IPS DF 4.7 (cell line): ENCODE data around the gene CTU2.

Experiments used
- DNase-seq: peaks from one replicate; pipeline ENCODE4 v3.0.0-alpha.2; 2013; ENCODE audit warnings: low spot score; ENCODE audit errors: extremely low read depth

Gene CTU2

GRCh38 chr16:88681084-88681680, 25.1 kb upstream of the CTU2 start:
- no peak for DNase-seq

- no peak for DNase-seq
Measured at GRCh38 chr16:88681709-88682451, 24.4 kb upstream of the CTU2 start.

GRCh38 chr16:88684569-88685155, 21.6 kb upstream of the CTU2 start:
- DNase-seq, result no peak

DNA sequence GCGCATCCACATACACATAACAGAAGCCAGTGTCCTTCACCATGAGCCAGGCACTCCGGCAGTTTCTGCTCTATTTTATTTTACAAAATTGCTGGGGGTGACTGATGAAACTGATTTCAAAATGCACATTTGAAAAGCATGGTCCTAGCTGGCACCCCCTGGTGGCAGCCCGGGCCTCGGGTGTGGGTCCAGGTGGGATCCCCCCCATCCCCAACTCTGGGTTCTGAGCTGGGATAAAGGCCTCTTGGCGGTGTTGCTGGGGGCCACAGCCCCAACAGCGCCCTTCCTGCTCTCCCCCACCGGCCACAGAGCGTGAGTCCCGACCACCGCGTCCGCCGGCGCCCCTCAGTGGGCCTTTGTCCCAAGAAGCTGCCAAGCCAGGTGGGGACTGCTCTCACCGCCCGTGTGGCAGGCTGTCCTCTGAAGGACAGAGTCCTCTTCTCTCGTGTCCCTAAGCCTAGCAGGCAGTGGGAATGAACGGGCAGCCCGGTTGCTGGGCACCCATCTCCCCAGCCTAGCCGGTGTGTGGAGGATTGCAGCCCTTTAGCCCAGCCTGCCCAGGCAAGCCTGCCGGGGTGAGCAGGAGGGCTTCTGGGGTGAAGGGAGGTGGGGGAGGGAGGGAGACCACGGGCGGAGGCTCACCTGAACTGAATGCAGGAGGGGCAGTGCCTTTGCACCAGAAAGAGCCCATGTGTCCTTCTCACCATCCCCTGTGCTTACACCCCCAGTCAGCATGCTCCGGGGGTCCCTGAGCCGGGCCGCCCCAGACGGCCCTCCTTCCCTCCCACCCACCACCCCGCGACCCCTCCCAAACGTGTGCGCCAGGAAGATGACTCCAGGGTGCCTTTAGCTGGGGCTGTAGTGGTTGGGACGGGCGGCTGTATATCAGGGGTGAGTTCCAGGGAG, 20.9 kb upstream of the CTU2 start:
- DNase-seq, result no peak

DNA sequence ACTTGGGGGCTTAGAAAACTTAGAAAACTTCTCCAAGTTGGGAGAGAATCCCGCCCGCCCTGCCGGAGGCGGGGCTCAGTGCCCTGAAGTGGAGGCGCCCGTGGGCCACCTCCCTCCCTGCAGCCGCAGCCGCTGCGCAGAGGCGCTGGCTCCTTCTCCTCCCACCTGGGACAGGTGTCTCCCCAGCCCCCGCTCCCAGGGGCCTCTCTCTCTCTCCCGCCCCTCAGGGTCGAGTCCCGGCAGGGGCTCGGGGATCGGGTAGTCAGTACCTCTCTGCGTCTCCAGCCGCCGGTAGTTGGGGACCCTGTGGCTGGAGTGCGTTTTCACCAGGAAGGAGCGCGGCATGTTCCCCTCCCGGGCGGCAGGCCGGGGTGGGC, 20.3 kb upstream of the CTU2 start:
- DNase-seq, result no peak

- no peak for DNase-seq
Measured at GRCh38 chr16:88686439-88687253, 19.7 kb upstream of the CTU2 start, which contains the start of gene SNAI3. Gene SNAI3 (minus strand): TSS chr16:88686507. CDS start chr16:88686406, 101 bp downstream.

DNA sequence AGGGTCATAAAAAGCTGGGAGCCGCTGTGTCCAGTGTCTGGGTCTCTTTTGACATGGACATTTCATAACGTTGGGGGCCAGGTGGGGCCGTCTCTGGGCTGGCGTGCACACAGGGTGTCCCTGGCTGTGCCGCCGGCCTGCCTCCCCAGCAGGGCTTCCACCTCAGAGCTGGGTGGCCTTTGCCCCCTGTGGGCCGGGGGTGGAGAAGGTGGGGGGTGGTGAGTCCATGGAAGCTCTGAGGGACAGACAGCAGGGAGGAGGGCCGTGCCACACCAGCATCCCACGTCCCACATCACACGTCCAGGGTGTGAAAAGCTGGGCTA, 19.1 kb upstream of the CTU2 start:
- no peak for DNase-seq

DNA sequence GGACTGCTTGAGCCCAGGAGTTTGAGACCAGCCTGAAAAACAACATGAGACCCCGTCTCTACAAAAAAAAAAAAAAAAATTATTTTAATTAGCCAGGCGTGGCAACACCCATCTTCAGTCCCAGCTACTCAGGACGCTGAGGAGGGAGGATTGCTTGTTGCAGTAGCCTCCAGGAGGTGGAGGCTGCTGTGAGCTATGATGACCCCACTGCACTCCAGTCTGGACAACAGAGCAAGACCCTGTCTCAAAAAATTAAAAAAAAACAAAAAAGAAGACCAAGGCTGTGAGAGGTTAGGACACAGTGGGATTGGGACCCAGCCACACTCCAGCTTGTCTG, 18.7 kb upstream of the CTU2 start:
- DNase-seq, result no peak

GRCh38 chr16:88688013-88688778, 18.1 kb upstream of the CTU2 start:
- no peak for DNase-seq

DNA sequence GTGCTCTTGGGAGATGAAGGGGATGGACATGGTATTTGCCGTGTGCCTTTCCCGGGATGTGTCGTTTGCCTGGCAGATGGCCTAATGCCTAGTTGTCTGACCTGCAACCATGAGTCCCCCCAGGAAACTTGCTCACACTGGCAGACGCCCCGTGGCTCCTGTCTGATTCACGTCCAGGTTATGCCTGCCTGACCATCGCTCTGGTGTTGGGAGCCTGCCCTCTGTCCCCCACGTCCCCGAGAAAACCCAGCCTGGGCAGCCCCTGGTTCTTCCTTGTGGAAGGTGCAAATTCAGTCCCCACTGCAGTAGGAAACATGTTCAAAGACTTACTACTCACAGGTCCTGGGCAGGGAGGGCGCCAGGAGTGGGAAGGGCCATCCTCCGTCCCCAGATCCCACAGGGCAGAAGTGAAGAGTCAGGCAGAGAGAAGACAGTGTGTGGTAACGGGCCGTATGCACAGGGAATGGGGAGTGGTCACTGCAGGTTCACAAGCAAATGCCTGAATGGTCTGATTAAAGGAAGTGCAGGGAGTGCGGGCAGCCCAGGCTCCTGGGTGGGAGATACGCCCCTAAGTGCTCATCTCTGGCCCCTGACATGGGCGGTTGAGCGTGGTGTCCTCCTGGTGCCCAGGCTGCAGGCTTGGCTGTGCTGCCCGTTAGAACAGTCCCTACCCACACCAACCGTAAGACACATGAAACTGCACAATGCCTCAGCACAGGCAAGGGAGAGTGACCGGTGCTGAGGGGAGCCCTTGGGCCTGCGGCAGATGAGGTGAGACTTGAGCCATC, 15.8 kb upstream of the CTU2 start:
- no peak for DNase-seq

DNA sequence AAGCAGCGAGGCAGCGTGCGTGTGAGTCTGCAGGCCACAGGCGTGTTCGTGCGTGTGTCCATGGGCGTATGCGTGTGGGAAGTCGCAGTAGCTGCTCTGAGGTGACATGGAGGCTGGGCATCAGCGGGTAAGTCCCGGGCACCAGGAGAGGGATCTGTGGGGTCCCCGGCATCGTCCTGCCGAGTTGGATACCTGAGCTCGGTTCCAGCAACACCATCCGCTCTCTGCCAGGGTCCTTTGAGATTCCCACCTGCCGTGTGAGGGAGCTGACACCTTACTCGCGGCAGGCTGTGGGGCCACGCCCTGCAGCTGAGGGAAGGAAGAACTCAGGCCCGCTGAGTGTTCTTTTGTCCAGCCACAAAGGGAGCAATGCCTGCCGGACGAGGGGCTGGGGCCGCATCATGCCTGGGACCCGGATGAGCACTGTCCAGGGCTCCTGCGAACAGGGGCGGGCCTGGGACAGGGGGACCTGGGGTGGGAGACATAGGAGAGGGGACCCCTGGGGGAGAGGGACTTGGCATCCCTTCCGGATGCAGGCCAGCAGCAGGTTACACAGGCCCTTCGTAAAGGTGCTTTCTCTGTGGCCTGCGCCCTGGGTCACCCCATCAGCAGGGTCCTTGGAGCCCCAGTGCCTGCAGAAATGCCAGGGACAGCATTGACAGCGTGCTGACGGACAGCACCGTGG, 15.0 kb upstream of the CTU2 start:
- no peak for DNase-seq

DNA sequence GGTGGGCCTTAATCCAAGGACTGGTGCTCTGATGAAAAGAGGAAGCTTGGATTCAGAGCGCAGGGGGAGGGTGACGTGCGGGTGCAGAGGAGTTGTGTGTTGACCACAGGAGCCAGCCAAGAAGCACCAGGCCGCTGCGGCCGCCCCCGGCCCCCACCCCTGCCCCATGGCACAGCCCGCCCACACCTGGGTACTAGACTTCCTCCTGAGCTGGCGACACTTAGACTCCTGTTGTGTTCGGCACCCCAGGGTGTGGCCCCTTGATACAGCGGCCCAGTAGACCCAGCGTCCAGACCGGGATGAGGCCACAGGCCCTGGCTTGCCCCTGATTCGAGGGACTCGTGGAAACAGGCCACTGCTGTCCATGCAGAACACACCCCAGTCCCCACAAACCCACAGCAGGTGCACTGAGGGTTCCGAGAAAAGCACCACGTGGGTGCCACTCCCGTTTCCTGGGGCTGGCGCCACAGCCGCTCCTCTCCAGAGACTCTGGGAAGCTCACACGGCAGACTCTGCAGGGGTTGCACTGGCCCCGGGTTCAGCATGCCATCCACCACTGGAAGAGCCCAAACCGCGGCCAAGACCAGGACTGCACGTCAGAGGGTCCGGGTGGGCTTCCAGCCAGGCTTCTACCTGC, 14.3 kb upstream of the CTU2 start:
- DNase-seq, result no peak

- no peak for DNase-seq
Measured at GRCh38 chr16:88692861-88693260, 13.4 kb upstream of the CTU2 start.

- DNase-seq, result no peak
Measured at GRCh38 chr16:88693420-88694177, 12.7 kb upstream of the CTU2 start.

- no peak for DNase-seq
Measured at GRCh38 chr16:88694221-88695087, 11.8 kb upstream of the CTU2 start.

- DNase-seq, result no peak
Measured at GRCh38 chr16:88695218-88695617, 11.1 kb upstream of the CTU2 start.

DNA sequence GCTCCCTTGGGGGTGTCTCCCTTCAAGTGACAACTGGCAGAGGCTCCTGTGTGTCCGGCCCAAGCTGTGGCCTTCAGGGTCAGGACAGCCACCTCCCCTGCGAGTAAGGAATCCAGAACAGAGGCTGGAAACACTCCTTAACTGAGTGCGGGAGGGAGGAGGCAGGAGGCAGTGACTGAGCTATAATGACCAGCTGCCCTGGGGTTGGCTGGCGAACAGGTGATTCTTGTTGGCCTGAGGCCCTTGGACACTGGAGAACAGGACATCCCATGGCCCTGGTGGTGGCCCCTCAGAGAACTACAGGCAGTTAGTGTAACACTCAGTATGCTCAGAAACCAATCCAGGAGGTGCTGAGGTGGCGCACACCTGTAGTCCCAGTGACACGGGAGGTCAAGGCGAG, 10.6 kb upstream of the CTU2 start:
- DNase-seq, result no peak
